ENCODE measurements around the gene NEURL1B. TPM values are rescaled to one million over a fixed set of nuclear protein-coding genes. Genes with fewer than 3 reads are reported as not detected.

Gene NEURL1B
- total and polyA plus RNA-seq, 2 donors (not counting 1 experiment from before 2014, with no cell fraction given): 0.06 to 0.17 TPM

DNA sequence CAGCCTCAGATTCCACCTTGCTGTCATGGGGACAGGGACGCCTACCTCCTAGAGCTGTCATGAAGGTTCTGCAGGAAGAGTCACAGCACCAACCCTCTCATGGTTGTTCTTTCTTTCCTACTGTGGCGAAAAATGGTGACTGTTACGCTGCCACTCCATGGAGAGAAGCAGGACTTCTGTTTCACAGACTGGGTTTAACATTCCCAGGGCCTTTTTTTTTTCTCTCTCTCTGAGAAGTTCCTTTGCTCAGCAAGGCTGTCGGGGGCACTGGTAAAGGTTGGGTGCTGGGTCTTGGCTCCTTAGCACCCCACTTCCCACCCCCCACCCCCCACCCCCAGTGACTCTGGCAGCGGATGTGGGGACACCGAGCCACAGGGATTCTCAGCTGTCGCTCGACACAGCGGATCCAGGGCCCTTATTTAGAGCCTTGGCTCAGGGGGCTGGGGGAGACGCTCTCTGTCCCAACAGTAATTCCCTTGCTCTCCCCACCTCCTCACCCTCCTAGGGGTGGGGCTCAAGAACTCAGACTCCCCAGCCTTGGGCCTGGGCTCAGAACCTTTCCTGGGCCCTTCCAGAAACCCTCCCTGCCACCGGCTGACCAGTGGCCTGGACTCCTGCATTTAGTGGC lies 95.6 kb downstream of the NEURL1B start:
- intact Hi-C loops (cut with micrococcal nuclease): no loop called here
- Histone ChIP-seq H3K4me3 (ENCODE audit: control extremely low read depth in 1 of 5, extremely low read depth in 1 of 5, insufficient read depth in 1 of 5, low read depth in 2 of 5, low read length in 4 of 5) (no peak overlapping the region), H2AFZ (ENCODE audit: insufficient read depth, low read depth, low read length, poor library complexity, severe bottlenecking) (no peak overlapping the region), H3K4me1 (ENCODE audit: control insufficient read depth in 2 of 2, insufficient read depth in 2 of 2, low read length in 2 of 2) (peaks cover 0 to 3% of the 10 kb centered on the region in 2 donors), H3K4me2 (replicated peaks; ENCODE audit: low read depth, low read length, poor library complexity, severe bottlenecking) (no peak overlapping the region), H3K36me3 (replicated peaks in 1 of 2; ENCODE audit: control extremely low read depth in 1 of 2, control insufficient read depth in 1 of 2, extremely low read depth in 1 of 2, insufficient read depth in 2 of 2, low read length in 1 of 2) (no peaks in the 10 kb centered on the region), H3K9ac (ENCODE audit: low read length) (no peak overlapping the region), H3K79me2 (ENCODE audit: control insufficient read depth, insufficient read depth, low read length) (no peaks in the 10 kb centered on the region), H3K27ac (ENCODE audit: low read length in 2 of 2) (no peak overlapping the region), H3K27me3 (replicated peaks in 1 of 4; ENCODE audit: control extremely low read depth in 1 of 4, control insufficient read depth in 3 of 4, insufficient read depth in 4 of 4, low read length in 3 of 4) (no peaks in the 10 kb centered on the region), H4K20me1 (ENCODE audit: control insufficient read depth, insufficient read depth, low read length, poor library complexity, severe bottlenecking) (no peaks in the 10 kb centered on the region), H3K9me3 (ENCODE audit: control extremely low read depth in 1 of 3, control insufficient read depth in 2 of 3, insufficient read depth in 1 of 3, low read length in 2 of 3) (no peaks in the 10 kb centered on the region)
- ChIA-PET POLR2A (no interaction called here), CTCF (no interaction called here)
- TF ChIP-seq CTCF (IDR thresholded peaks at IDR 0.05): no peak
- TF ChIP-seq EZH2 (IDR thresholded peaks at IDR 0.05; ENCODE audit: borderline replicate concordance, insufficient read depth, low read depth, low read length, poor library complexity, severe bottlenecking): no peak
- Mint-ChIP-seq H3K9me3 (ENCODE audit: insufficient read depth) (no peaks in the 10 kb centered on the region), H3K27me3 (no peaks in the 10 kb centered on the region), H3K4me3 (no peak overlapping the region), H3K4me1 (peaks cover 3% of the 10 kb centered on the region), H3K27ac (no peak overlapping the region)
- no peak for DNase-seq
- ATAC-seq (ENCODE audit: low read depth): no peak
- WGBS (ENCODE audit: insufficient coverage): 83% methylated on average over 2 of the region's 11 CpGs

- TF ChIP-seq CTCF (IDR thresholded peaks at IDR 0.05) (no peak), EZH2 (IDR thresholded peaks at IDR 0.05; ENCODE audit: borderline replicate concordance, insufficient read depth, low read depth, low read length, poor library complexity, severe bottlenecking) (no peak)
- no peaks in the 10 kb centered on the region for H3K27me3 Mint-ChIP-seq
- no peaks in the 10 kb centered on the region for H4K20me1 ChIP-seq (ENCODE audit: control insufficient read depth, insufficient read depth, low read length, poor library complexity, severe bottlenecking)
- H3K79me2 ChIP-seq (ENCODE audit: control insufficient read depth, insufficient read depth, low read length): no peaks in the 10 kb centered on the region
- intact Hi-C loops (cut with micrococcal nuclease): no loop called here
- H3K4me2 ChIP-seq (replicated peaks; ENCODE audit: low read depth, low read length, poor library complexity, severe bottlenecking): no peak overlapping the region
- H3K4me3 Mint-ChIP-seq: no peak overlapping the region
- POLR2A ChIA-PET: no interaction called here
- peaks cover 21% of the 10 kb centered on the region for H3K4me1 Mint-ChIP-seq
- no peak overlapping the region for H2AFZ ChIP-seq (ENCODE audit: insufficient read depth, low read depth, low read length, poor library complexity, severe bottlenecking)
- no peaks in the 10 kb centered on the region for H3K36me3 ChIP-seq (replicated peaks in 1 of 2; ENCODE audit: control extremely low read depth in 1 of 2, control insufficient read depth in 1 of 2, extremely low read depth in 1 of 2, insufficient read depth in 2 of 2, low read length in 1 of 2)
- peaks cover 17 to 27% of the 10 kb centered on the region in 2 donors for H3K4me1 ChIP-seq (ENCODE audit: control insufficient read depth in 2 of 2, insufficient read depth in 2 of 2, low read length in 2 of 2)
- no peak overlapping the region for H3K27ac Mint-ChIP-seq
- H3K27me3 ChIP-seq (replicated peaks in 1 of 4; ENCODE audit: control extremely low read depth in 1 of 4, control insufficient read depth in 3 of 4, insufficient read depth in 4 of 4, low read length in 3 of 4): no peaks in the 10 kb centered on the region
- DNase-seq (no peak), ATAC-seq (ENCODE audit: low read depth) (no peak)
- CTCF ChIA-PET: no interaction called here
- H3K4me3 ChIP-seq (ENCODE audit: control extremely low read depth in 1 of 5, extremely low read depth in 1 of 5, insufficient read depth in 1 of 5, low read depth in 2 of 5, low read length in 4 of 5): no peak overlapping the region
- no peaks in the 10 kb centered on the region for H3K9me3 ChIP-seq (ENCODE audit: control extremely low read depth in 1 of 3, control insufficient read depth in 2 of 3, insufficient read depth in 1 of 3, low read length in 2 of 3)
- H3K27ac ChIP-seq (ENCODE audit: low read length in 2 of 2): no peak overlapping the region
- no peak overlapping the region for H3K9ac ChIP-seq (ENCODE audit: low read length)
- 100% methylated on average over 2 of the region's 6 CpGs for WGBS (ENCODE audit: insufficient coverage)
- H3K9me3 Mint-ChIP-seq (ENCODE audit: insufficient read depth): no peaks in the 10 kb centered on the region
Observed at GRCh38 chr5:172739375-172739774, 98.3 kb downstream of the NEURL1B start.

Measured in B cell (primary cell).